Chondrocyte (in vitro differentiated cells): Measurements from ENCODE around the gene TOGARAM1. TPM values are rescaled to one million over a fixed set of nuclear protein-coding genes. Genes with fewer than 3 reads are reported as not detected.

Experiments used
- DNase-seq: peaks from one replicate; pipeline ENCODE4 v3.0.0; 2021; ENCODE audit warnings: mixed read lengths, low spot score
- H3K27ac Mint-ChIP-seq: one replicate; pipeline ENCODE4 v1.8.0; 2021; ENCODE audit warnings: mild to moderate bottlenecking, moderate library complexity, mixed read lengths; ENCODE audit not compliant: unreplicated experiment
- H3K27me3 Mint-ChIP-seq: 2 replicates; pipeline ENCODE4 v1.8.0; 2021; ENCODE audit warnings: low read depth, mixed read lengths
- H3K36me3 Mint-ChIP-seq: 2 replicates; pipeline ENCODE4 v1.8.0; 2021; ENCODE audit warnings: low read depth, mixed read lengths
- H3K4me1 Mint-ChIP-seq: 2 replicates; pipeline ENCODE4 v1.8.0; 2021; ENCODE audit warnings: low read depth, mild to moderate bottlenecking, mixed read lengths
- H3K4me3 Mint-ChIP-seq: one replicate; pipeline ENCODE4 v1.8.0; 2021; ENCODE audit warnings: mild to moderate bottlenecking, moderate library complexity, mixed read lengths; ENCODE audit not compliant: unreplicated experiment
- H3K9me3 Mint-ChIP-seq: 2 replicates; pipeline ENCODE4 v1.8.0; 2021; ENCODE audit warnings: low read depth, mixed read lengths
- total RNA-seq: library from RNA; stranded (reverse); gene quantifications from 3 replicates; pipeline ENCODE4 v1.2.1, GENCODE V29; 2021
- TF ChIP-seq, protein P1 (sequence below): fragments of 200-600 bp; sonication (generic); IDR thresholded peaks from 2 replicates; pipeline ENCODE4 v1.5.0; 2021; ENCODE audit warnings: antibody characterized with exemption, mild to moderate bottlenecking, moderate library complexity

TOGARAM1 gene
- total RNA-seq, 1 donor from 2014 or later, result 13.3 TPM

DNA sequence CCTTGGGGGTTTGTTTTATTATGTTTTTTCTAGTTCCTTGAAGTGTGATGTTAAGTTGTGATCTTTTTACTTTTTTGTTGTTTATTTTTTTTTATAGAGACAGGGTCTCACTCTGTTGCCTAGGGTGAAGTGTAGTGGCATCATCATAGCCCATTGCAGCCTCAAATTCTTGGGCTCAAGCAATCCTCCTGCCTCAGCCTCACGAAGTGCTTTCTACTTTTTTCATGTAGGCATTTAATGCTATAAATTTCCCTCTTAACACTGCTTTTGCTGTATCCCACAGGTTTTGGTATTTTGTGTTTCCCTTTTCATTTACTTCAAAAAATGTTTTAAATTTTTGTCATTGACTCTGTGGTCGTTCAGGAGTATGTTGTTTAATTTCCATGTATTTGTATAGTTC is 95.4 kb downstream of the TOGARAM1 start:
- Mint-ChIP-seq H3K4me3 (no peak overlapping the region), H3K9me3 (peaks cover 20% of the 10 kb centered on the region), H3K27me3 (no peaks in the 10 kb centered on the region), H3K27ac (no peak overlapping the region), H3K36me3 (peaks cover 31% of the 10 kb centered on the region), H3K4me1 (no peaks in the 10 kb centered on the region)
- TF ChIP-seq, protein P1, sequence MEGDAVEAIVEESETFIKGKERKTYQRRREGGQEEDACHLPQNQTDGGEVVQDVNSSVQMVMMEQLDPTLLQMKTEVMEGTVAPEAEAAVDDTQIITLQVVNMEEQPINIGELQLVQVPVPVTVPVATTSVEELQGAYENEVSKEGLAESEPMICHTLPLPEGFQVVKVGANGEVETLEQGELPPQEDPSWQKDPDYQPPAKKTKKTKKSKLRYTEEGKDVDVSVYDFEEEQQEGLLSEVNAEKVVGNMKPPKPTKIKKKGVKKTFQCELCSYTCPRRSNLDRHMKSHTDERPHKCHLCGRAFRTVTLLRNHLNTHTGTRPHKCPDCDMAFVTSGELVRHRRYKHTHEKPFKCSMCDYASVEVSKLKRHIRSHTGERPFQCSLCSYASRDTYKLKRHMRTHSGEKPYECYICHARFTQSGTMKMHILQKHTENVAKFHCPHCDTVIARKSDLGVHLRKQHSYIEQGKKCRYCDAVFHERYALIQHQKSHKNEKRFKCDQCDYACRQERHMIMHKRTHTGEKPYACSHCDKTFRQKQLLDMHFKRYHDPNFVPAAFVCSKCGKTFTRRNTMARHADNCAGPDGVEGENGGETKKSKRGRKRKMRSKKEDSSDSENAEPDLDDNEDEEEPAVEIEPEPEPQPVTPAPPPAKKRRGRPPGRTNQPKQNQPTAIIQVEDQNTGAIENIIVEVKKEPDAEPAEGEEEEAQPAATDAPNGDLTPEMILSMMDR, result no peak
- no peak for DNase-seq

- H3K27me3 Mint-ChIP-seq, result no peaks in the 10 kb centered on the region
- TF ChIP-seq, protein P1, result no peak
- H3K27ac Mint-ChIP-seq, result no peak overlapping the region
- no peak for DNase-seq
- peaks cover 31% of the 10 kb centered on the region for H3K36me3 Mint-ChIP-seq
- no peaks in the 10 kb centered on the region for H3K4me1 Mint-ChIP-seq
- no peak overlapping the region for H3K4me3 Mint-ChIP-seq
- peaks cover 20% of the 10 kb centered on the region for H3K9me3 Mint-ChIP-seq
Measured at GRCh38 chr14:45057881-45058364, 95.9 kb downstream of the TOGARAM1 start.

GRCh38 chr14:45060551-45060950 is 98.6 kb downstream of the TOGARAM1 start:
- H3K27me3 Mint-ChIP-seq, result no peaks in the 10 kb centered on the region
- no peak for DNase-seq
- no peak overlapping the region for H3K27ac Mint-ChIP-seq
- H3K9me3 Mint-ChIP-seq, result peaks cover 22% of the 10 kb centered on the region
- peaks cover 23% of the 10 kb centered on the region for H3K36me3 Mint-ChIP-seq
- peaks cover 5% of the 10 kb centered on the region for H3K4me1 Mint-ChIP-seq
- H3K4me3 Mint-ChIP-seq, result no peak overlapping the region
- TF ChIP-seq, protein P1, result no peak

DNA sequence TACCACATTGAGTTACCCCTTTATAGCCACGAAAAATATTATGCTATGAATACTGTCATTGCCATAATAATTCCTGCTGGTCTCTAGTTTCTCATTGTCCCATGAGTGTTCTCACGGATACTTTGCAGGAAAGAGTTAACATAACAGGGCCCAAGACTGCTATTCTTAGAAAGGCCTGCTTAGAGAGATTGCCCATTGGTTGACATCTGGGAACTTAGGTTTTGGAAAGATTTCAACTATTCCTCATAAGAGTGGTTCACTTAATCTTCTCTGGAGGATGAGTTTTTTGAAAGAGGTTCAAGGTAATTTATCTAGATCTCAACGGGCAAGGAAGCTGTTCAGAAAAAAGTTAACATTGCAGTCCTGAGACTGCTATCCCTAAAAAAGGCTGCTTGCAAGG is 103.5 kb downstream of the TOGARAM1 start:
- peaks cover 5% of the 10 kb centered on the region for H3K9me3 Mint-ChIP-seq
- H3K27me3 Mint-ChIP-seq, result no peaks in the 10 kb centered on the region
- TF ChIP-seq, protein P1, result no peak
- no peak overlapping the region for H3K4me3 Mint-ChIP-seq
- peaks cover 5% of the 10 kb centered on the region for H3K36me3 Mint-ChIP-seq
- DNase-seq, result no peak
- H3K4me1 Mint-ChIP-seq, result peaks cover 6% of the 10 kb centered on the region
- no peak overlapping the region for H3K27ac Mint-ChIP-seq

DNA sequence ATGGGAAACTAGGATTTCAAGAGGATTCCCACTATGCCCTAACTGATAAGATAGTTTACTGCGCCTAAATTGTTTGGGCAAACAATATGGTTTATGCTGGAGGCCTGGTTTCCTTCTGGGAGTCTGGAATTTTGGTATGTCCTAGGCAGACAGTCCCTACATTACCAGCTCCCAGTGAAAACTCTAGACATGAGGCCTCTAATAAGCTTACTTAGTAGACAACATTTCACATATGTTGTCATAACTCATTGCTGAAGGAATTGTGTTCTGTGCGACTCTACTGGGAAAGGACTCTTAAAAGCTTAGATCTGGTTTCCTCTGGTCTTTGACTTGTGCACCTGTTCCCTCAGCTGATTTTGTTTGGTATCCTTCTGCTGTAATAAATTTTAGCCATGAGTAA is 104.0 kb downstream of the TOGARAM1 start:
- H3K36me3 Mint-ChIP-seq, result peaks cover 5% of the 10 kb centered on the region
- peaks cover 5% of the 10 kb centered on the region for H3K9me3 Mint-ChIP-seq
- H3K27me3 Mint-ChIP-seq, result no peaks in the 10 kb centered on the region

More for the DNA sequence above, 104.0 kb downstream of the TOGARAM1 start:
- Mint-ChIP-seq H3K4me1 (peaks cover 6% of the 10 kb centered on the region), H3K27ac (no peak overlapping the region), H3K4me3 (no peak overlapping the region)
- TF ChIP-seq, protein P1, result no peak
- no peak for DNase-seq
